Small intestine (tissue), 7 donors: ENCODE measurements around the gene ULK1. TPM values are rescaled to one million over a fixed set of nuclear protein-coding genes. Genes with fewer than 3 reads are reported as not detected.

Experiments
- DNase-seq, 2 donors: peaks; one replicate each; pipeline versions ENCODE4 v3.0.0 to v3.0.0-alpha.2; 2013
- FAIRE-seq: peaks from 2 replicates; lab custom pipeline; 2012; peaks lifted over from hg19 to GRCh38; lab: Jason Lieb, UNC
- H3K27ac ChIP-seq, 3 donors: one replicate each; pipeline ENCODE4 v1.5.1; 2013; ENCODE audit warnings: low read length in 2 of 3, mild to moderate bottlenecking in 2 of 3, control low read depth in 1 of 3, inconsistent platforms in 1 of 3, low read depth in 1 of 3, moderate library complexity in 1 of 3
- H3K27me3 ChIP-seq, 3 donors: one replicate each; pipeline ENCODE4 v1.6.1; 2013; ENCODE audit warnings: low read length in 3 of 3, inconsistent platforms in 1 of 3; ENCODE audit not compliant: control insufficient read depth in 3 of 3, insufficient read depth in 3 of 3
- H3K36me3 ChIP-seq, 3 donors: one replicate each; pipeline ENCODE4 v1.6.1; 2013; ENCODE audit warnings: low read length in 3 of 3, inconsistent platforms in 1 of 3, low read depth in 1 of 3, mild to moderate bottlenecking in 1 of 3, moderate library complexity in 1 of 3; ENCODE audit not compliant: control insufficient read depth in 3 of 3, insufficient read depth in 2 of 3
- H3K4me1 ChIP-seq, 3 donors: one replicate each; pipeline ENCODE4 v1.6.1; 2013; ENCODE audit warnings: low read length in 2 of 3, inconsistent platforms in 1 of 3, low read depth in 1 of 3, mild to moderate bottlenecking in 1 of 3, moderate library complexity in 1 of 3; ENCODE audit not compliant: control insufficient read depth in 3 of 3, insufficient read depth in 2 of 3
- H3K4me3 ChIP-seq, 3 donors: one replicate each; pipeline ENCODE4 v1.5.1; 2013; ENCODE audit warnings: low read length in 3 of 3, control low read depth in 1 of 3, inconsistent platforms in 1 of 3, low read depth in 1 of 3, mild to moderate bottlenecking in 1 of 3, moderate library complexity in 1 of 3
- H3K9me3 ChIP-seq, 2 donors: one replicate each; pipeline ENCODE4 v1.6.1; 2013; ENCODE audit warnings: low read depth in 1 of 2, low read length in 1 of 2; ENCODE audit not compliant: control insufficient read depth in 2 of 2, insufficient read depth in 1 of 2
- WGBS, 3 donors: extraction: QIAGEN DNeasy Blood & Tissue Kit; methylation state at CpG; one replicate each; pipeline ENCODE4 v1.1.7; 2013; 5-methylcytosine and 5-hydroxymethylcytosine counted together
- polyA plus RNA-seq, 4 donors: library from polyadenylated mRNA; stranded (reverse) in 3 of 4; unstranded in 1 of 4; fragments of 200-250 nt in 3 of 4; fragments of 120-200 nt in 1 of 4; gene quantifications; one replicate each; pipeline versions ENCODE4 v1.2.1 to v1.2.3, GENCODE V29; 2013
- donor health status: healthy with polysubstance abuse.
- donor health status: control.
- donor health status: control.
- donor health status: Bipolar disorder and iron deficiency.
- donor health status: healthy.

The ULK1 gene
- polyA plus RNA-seq, 4 donors = 11.3 to 30.0 (median 12.5) TPM

GRCh38 chr12:131897875-131898274 lies 3.5 kb downstream of the ULK1 start:
- Histone ChIP-seq H3K27me3 (no peaks in the 10 kb centered on the region), H3K27ac (no peak overlapping the region), H3K36me3 (peaks cover 0 to 37% (median 4%) of the 10 kb centered on the region in 3 donors), H3K9me3 (no peaks in the 10 kb centered on the region), H3K4me3 (no peak overlapping the region), H3K4me1 (peaks cover 0 to 16% (median 5%) of the 10 kb centered on the region in 3 donors)
- WGBS, 3 donors = 86 to 94% (median 86%) methylated on average over 9 of the region's 9 CpGs
- no peak for DNase-seq
- no peak for FAIRE-seq

DNA sequence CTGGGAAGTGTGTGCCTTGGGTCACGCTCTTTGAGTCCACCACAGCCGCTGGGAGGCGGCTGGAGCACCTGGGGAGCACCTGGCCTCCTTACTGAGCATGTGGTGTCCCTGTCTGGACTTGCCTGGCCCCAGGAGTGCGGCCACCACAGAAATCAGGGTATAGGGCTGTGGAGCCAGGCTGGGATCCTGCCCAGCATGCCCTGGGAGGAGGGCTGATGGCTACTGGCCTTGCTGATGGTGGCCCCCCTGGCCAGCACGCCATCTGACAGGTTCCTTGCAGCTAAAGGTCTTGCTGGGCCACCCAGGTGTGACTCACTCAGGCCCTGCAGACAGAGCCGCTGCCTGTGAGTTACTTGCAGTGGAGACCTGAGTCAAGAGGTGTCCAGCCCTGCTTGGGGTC lies 6.0 kb downstream of the ULK1 start:
- no peaks in the 10 kb centered on the region for H3K9me3 ChIP-seq
- 86 to 95% (median 88%) methylated on average over 6 of the region's 6 CpGs for WGBS, 3 donors
- H3K27ac ChIP-seq = no peak overlapping the region
- H3K36me3 ChIP-seq = peaks cover 0 to 53% (median 4%) of the 10 kb centered on the region in 3 donors
- DNase-seq = no peak
- H3K4me1 ChIP-seq = peaks cover 0 to 13% (median 5%) of the 10 kb centered on the region in 3 donors
- H3K27me3 ChIP-seq = no peaks in the 10 kb centered on the region
- no peak overlapping the region for H3K4me3 ChIP-seq
- FAIRE-seq = no peak

DNA sequence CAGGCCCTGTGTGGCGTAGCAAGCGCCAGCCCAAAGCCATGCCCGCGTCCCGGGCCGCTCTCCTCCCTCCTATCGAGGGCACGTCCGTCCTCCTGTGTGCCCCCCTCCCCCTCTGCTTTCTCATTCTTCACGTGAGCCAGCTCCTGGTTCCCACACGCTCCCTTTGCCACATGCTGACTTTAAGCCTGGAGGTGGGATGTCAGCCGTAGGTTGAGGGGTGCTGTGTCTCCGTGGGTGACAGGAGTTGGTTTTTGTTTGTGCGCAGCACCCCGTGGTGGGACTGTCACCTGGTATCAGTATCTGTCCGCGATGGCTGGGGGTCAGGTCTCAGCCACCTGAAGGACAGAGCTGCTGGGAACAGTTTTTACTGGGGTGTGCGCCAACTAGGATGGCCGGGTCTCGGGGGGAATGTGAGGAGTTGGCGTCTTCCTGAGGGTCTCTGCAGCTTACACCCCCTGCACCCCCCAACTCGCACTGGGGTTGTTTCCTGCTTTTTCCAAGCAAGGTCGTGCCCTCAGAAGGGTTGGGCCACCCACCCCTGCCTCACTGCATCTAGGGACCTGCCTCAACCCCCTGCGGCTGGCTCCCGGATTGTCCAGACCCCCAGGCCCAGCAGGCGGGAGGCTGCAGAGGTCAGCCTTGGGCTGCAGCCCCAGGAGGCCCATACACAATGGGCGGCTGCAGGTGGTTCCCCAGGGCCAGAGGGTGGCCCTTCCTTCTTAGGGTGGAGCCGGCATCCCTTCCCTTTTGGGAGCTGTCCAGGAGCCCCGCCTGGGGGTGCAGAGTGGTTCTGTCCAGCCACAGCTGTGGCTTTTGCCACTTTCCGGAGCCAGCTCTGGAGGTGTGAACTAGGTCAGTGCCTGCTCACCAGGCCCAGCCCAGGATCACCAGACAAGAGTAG lies 7.3 kb downstream of the ULK1 start:
- no peak overlapping the region for H3K27ac ChIP-seq
- no peaks in the 10 kb centered on the region for H3K27me3 ChIP-seq
- H3K36me3 ChIP-seq = peaks cover 0 to 60% (median 4%) of the 10 kb centered on the region in 3 donors
- H3K4me1 ChIP-seq = peaks cover 0 to 2% (median 2%) of the 10 kb centered on the region in 3 donors
- WGBS, 3 donors = 76 to 84% (median 80%) methylated on average over 30 of the region's 30 CpGs
- no peak overlapping the region for H3K4me3 ChIP-seq
- FAIRE-seq (no peak), DNase-seq (no peak)
- H3K9me3 ChIP-seq = no peaks in the 10 kb centered on the region

DNA sequence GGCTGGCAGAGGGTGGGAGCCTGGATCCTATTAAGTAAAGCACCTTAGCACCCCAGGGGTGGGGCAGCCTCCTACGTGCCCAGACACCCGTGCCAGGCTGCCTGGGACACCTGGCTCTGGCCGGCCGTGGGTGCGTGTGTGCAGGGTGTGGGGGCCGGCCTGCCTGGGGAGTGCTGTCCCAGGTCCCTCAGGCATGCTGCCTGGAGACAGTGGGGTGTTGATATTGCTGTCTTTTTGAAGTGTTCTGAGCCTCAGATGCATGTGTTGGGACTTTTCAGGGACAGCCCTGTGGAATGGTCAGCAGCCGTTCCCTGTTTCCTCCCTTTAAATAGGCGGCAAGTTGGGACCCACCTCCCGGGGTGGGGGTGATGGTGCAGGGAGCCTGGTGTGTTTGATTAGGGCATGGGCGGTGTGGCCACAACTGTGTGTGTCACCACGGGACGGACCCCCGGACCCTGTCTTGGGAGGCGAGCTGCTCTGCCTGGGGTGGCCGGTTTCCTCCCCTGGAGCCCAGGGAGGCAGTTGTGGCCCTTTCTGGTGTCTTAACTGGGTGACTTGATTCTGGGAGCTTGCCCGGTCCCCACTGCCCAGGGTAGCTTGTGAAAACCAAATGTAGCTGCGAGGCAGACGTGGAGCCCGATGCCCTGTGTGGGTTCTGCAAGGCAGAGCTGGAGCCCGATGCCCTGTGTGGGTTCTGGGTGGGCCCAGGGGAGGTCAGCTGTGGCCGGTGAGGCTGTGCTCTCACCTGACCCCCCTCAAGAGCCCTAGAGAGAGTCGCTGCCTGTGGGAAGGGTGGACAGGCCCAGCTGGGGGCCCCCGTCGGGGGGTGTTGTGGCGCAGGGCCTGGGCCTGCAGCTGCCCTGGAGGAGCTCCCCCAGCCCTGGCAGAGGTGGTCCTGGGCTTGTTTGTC lies 8.2 kb downstream of the ULK1 start:
- no peaks in the 10 kb centered on the region for H3K4me1 ChIP-seq
- H3K27me3 ChIP-seq = no peaks in the 10 kb centered on the region
- no peak overlapping the region for H3K27ac ChIP-seq
- DNase-seq (no peak), FAIRE-seq (no peak)
- no peaks in the 10 kb centered on the region for H3K9me3 ChIP-seq
- peaks cover 0 to 59% (median 4%) of the 10 kb centered on the region in 3 donors for H3K36me3 ChIP-seq
- H3K4me3 ChIP-seq = no peak overlapping the region
- 75 to 87% (median 85%) methylated on average over 21 to 25 of the region's 25 CpGs for WGBS, 3 donors

DNA sequence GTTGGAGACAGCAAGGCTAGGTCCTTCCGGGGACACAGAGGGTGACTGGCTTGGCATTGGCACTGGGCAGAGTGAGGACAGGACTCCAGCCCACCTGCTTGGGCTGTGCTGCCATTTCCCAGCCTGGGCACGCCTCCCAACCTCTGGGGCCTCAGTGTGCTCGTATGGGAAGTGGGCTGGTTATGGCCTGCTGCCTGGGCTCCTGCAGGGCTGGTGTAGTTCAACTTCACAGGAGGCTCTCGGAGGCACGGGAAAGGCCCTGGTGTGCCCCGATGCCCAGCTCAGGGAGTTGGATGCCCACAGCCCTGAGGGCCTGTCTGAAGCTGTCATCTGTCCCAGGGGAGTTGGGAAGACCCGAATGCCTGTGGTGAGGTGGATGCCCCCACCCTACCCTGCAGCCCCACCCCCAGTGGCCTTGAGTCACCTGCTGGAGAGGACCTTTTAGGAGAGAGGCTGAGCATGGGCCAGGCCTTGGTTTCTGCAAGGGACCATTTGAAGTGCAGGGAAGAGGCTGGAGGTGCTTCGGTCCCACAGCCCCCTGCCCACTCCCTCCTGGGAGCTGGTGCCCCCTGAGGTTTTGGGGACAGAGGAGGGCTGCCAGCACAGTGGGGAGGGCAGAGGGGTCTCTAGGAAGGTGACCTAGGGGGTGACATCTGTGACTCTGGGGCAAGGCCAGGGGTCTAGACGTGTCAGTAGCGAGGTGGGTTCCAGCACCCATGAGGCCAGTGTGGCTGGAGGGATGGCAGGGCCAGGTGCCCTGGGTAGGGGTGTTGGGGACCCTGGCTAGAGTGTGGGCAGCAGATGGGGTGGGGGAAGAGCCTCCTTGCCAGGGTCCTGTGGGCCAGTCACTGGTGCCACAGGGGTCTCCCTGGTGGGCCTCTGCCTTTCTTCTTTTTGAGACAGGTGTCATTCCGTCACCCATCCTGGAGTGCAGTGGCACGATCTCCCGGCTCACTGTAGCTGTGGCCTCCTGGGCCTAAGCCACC lies 9.1 kb downstream of the ULK1 start:
- 89 to 95% (median 89%) methylated on average over 12 to 13 of the region's 13 CpGs for WGBS, 3 donors
- Histone ChIP-seq H3K4me1 (no peaks in the 10 kb centered on the region), H3K9me3 (no peaks in the 10 kb centered on the region), H3K36me3 (peaks cover 0 to 58% (median 2%) of the 10 kb centered on the region in 3 donors), H3K4me3 (no peak overlapping the region), H3K27ac (no peak overlapping the region), H3K27me3 (no peaks in the 10 kb centered on the region)
- no peak for DNase-seq
- FAIRE-seq = no peak

DNA sequence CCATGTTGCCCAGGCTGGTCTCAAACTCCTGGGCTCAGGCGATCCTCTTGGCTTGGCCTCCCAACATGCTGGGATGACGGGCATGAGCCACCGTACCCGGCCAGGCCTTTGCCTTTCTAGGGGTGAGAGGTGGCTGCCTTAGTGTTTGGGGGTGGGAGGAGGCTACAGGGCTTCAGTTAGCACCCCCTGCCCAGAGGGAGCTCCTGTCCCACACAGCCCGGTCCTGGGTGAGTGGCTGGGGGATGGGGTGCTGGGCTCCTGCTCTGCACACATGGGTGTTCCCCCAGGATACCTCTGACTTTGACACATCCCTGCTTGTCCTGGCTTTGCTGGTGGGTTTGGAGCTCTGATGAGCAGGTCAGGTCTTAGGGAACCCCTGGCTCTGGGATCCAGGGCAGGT lies 9.9 kb downstream of the ULK1 start:
- 85 to 93% (median 91%) methylated on average over 5 of the region's 5 CpGs for WGBS, 3 donors
- FAIRE-seq (no peak), DNase-seq (no peak)

DNA sequence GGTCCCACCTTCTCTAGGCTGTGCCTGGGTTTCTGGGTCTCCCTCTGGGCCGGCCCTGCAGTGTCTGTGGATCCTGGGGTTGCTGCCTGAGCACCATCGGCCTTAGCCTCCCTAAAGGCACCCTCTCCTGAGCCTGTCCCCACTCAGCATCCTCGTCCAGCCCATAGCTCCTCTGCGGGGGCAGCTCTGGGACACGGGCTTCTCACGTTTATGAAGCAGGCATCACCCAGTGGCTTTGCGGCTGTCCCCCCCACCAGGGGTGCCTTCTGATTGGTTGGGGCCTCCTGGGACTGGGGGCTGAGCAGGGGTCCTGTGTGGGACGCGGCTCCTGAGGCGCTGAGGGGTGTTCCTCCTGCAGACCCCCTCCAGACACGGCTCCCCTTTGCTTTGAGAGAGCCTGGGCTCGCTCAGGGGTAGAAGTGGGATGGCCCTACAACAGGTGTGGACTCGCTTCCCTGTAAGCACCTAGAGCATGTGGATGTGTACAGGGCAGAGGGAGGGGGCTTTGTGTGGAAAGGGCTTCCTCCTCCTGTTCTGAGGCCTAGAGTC lies 10.7 kb downstream of the ULK1 start:
- FAIRE-seq (no peak), DNase-seq (no peak)
- Histone ChIP-seq H3K9me3 (no peaks in the 10 kb centered on the region), H3K27ac (no peak overlapping the region), H3K27me3 (no peaks in the 10 kb centered on the region), H3K4me3 (no peak overlapping the region), H3K4me1 (no peaks in the 10 kb centered on the region), H3K36me3 (peaks cover 7 to 65% (median 10%) of the 10 kb centered on the region in 3 donors)
- WGBS, 3 donors = 89 to 95% (median 92%) methylated on average over 13 of the region's 13 CpGs

More for the DNA sequence above, 9.9 kb downstream of the ULK1 start:
- H3K9me3 ChIP-seq = no peaks in the 10 kb centered on the region
- H3K4me1 ChIP-seq = no peaks in the 10 kb centered on the region
- no peak overlapping the region for H3K4me3 ChIP-seq
- H3K27ac ChIP-seq = no peak overlapping the region
- no peaks in the 10 kb centered on the region for H3K27me3 ChIP-seq
- H3K36me3 ChIP-seq = peaks cover 2 to 61% (median 3%) of the 10 kb centered on the region in 3 donors
